Measurements from ENCODE around the gene PCDHB4.
"Not testable (repeated sequence)": the region's sequence is repeated elsewhere in the genome, so short reads cannot be mapped to it uniquely, and the experiment has no call there.

The PCDHB4 gene

DNA sequence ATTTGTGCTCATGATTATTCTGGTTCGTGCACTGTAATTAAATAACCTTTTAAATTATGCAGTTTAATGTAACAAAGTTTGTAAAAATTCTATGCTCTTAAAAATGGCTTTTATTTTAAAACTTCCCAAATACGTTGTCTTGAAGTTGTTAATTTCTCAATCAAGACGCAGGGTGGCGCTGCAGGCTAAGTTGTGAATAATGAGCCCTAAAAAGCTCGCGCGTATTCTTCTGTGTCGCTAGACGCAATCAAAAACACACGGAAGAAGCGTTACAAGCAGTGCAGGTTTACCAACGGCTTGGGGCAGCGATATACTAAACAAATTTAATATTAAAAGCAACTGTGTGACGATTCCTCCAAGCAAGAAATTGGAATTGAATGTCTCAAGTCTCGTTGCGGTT is at the start of gene PCDHB4:
TSS of gene PCDHB4 (plus strand) at position 256 of the 400 bp plus-strand sequence. CDS start 181 bp downstream, outside the sequence.
- DNase-seq = no peak

DNA sequence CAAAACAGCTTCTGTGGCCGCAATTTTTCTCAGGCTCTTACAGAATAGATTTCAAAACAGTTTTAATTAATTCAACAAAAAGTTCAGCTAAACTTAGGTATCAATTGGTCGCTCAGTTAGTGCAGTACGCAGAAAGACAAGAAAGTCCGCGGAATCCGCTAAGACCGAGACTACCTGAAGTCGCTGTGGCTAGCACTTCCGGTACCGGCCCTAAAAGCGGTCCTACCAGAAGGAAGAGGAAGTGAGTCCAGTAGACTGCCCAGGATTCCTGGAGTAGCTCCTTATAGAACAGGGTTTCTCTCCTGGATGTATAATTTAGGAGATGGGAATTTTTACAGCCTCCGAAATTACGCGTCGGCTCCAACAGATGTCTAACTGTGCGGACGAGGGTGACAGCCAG is 43.8 kb upstream of the PCDHB4 start:
- no peak for DNase-seq

DNA sequence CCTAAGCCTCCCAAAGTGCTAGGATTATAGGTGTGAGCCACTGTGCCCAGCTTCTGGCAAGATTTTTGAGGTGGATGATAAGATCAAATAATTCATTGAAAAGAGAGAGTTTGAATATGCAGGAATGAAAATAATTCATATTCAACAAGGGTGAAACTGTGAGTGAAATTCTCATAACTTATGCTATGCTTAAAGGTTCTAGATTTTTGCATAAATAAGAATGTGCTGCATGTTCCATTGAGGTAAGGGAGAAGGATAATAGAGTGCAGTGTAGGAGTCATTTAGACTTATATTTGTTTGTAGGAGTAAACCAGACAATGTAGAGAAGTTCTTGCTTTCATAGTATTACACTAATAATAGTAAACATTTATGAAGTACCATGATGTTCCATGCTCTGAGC is 39.4 kb upstream of the PCDHB4 start:
- DNase-seq = no peak

DNA sequence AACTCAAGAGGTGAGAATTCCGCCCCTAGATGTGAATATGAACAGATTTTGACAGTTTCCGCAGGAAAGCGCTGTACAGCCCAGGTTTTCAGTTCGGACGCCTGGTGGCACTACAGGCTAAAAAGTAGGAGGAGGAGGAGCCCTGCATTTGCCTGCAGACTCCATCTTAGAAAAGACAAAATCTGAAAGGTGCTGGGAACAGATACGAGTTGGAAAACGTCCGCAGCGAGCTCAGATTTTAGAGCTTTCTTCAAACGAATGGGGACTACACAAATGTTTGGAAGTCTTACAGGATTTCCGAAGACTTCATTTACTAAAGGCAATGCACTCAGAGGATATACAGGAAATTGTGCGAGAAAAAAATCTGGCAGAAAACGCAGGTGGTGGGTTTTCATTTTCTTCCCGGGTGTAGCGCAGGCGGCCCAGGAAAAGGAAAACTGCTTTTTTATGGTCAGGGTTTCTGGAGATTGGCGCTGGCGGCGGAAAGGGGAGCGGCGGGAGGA is 37.1 kb upstream of the PCDHB4 start:
- DNase-seq = no peak

DNA sequence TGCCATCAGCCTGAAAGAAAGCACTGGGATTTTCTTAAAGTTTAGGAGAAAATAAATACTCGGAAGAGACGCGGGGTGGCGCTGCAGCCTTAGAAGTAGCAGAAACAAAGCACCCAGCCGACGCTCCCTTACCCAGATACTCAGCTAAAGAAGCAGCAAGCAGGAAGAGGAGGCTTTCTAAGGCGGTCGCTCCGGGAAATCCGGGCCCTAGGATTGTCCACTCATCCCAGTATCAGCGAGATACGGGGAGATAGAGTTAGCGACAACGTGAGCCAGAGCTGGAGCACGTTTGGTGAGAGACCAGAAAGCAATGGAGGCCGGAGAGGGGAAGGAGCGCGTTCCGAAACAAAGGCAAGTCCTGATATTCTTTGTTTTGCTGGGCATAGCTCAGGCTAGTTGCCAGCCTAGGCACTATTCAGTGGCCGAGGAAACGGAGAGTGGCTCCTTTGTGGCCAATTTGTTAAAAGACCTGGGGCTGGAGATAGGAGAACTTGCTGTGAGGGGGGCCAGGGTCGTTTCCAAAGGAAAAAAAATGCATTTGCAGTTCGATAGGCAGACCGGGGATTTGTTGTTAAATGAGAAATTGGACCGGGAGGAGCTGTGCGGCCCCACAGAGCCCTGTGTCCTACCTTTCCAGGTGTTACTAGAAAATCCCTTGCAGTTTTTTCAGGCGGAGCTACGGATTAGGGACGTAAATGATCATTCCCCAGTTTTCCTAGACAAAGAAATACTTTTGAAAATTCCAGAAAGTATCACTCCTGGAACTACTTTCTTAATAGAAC is 26.9 kb upstream of the PCDHB4 start, which contains the start of gene PCDHB2:
TSS of gene PCDHB2 (plus strand) at position 135 of the 782 bp plus-strand sequence. CDS start at position 311, 176 bp downstream.
- peak; percentile 50 for DNase-seq

DNA sequence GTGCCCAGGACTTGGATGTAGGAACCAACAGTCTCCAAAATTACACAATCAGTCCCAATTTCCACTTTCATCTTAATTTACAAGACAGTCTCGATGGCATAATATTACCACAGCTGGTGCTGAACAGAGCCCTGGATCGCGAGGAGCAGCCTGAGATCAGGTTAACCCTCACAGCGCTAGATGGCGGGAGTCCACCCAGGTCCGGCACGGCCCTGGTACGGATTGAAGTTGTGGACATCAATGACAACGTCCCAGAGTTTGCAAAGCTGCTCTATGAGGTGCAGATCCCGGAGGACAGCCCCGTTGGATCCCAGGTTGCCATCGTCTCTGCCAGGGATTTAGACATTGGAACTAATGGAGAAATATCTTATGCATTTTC is 26.4 kb upstream of the PCDHB4 start:
- no peak for DNase-seq

DNA sequence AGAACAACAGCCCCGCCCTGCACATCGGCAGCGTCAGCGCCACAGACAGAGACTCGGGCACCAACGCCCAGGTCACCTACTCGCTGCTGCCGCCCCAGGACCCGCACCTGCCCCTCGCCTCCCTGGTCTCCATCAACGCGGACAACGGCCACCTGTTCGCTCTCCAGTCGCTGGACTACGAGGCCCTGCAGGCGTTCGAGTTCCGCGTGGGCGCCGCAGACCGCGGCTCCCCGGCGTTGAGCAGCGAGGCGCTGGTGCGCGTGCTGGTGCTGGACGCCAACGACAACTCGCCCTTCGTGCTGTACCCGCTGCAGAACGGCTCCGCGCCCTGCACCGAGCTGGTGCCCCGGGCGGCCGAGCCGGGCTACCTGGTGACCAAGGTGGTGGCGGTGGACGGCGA is 25.4 kb upstream of the PCDHB4 start:
- not testable (repeated sequence) for DNase-seq

DNA sequence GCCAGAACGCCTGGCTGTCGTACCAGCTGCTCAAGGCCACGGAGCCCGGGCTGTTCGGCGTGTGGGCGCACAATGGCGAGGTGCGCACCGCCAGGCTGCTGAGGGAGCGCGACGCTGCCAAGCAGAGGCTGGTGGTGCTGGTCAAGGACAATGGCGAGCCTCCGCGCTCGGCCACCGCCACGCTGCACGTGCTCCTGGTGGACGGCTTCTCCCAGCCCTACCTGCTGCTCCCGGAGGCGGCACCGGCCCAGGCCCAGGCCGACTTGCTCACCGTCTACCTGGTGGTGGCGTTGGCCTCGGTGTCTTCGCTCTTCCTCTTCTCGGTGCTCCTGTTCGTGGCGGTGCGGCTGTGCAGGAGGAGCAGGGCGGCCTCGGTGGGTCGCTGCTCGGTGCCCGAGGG is 25.0 kb upstream of the PCDHB4 start:
- not testable (repeated sequence) for DNase-seq

DNA sequence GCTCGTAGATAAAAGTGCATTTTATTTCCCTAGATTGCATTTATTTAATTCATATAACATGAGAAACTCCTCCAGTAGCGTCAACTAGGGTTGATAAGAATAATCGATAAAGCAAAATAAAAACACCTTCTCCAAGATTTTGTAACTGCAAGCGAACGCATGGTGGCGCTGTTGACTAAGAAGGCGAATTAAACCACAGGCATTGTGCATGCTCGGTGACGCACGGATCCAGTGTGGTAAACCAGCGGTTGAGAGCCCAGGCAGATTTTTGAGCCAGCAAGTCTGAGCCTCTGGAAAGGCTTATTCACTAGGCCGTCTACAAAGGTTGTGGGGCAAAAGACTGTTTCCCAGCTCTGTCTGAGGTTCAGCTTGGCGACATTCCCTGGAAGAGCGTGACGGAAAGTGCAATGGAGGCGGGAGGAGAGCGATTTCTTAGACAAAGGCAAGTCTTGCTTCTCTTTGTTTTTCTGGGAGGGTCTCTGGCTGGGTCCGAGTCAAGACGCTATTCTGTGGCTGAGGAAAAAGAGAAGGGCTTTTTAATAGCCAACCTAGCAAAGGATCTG is 21.3 kb upstream of the PCDHB4 start, which contains the start of gene PCDHB3:
TSS of gene PCDHB3 (plus strand) at position 231 of the 563 bp plus-strand sequence. CDS start at position 408, 177 bp downstream.
- no peak for DNase-seq

DNA sequence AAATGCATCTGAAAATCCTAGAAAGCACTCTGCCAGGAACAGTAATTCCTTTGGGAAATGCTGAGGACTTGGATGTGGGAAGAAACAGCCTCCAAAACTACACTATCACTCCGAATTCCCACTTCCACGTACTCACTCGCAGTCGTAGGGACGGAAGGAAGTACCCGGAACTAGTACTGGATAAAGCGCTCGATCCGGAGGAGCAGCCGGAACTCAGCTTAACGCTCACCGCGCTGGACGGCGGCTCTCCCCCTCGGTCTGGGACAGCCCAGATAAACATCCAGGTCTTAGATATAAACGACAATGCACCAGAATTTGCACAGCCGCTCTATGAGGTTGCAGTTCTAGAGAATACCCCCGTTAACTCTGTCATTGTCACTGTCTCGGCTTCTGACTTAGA is 20.6 kb upstream of the PCDHB4 start:
- no peak for DNase-seq

DNA sequence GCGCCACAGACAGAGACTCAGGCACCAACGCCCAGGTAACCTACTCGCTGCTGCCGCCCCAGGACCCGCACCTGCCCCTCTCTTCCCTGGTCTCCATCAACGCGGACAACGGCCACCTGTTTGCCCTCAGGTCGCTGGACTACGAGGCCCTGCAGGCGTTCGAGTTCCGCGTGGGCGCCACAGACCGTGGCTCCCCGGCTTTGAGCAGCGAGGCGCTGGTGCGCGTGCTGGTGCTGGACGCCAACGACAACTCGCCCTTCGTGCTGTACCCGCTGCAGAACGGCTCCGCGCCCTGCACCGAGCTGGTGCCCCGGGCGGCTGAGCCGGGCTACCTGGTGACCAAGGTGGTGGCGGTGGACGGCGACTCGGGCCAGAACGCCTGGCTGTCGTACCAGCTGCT is 19.5 kb upstream of the PCDHB4 start:
- DNase-seq = not testable (repeated sequence)

DNA sequence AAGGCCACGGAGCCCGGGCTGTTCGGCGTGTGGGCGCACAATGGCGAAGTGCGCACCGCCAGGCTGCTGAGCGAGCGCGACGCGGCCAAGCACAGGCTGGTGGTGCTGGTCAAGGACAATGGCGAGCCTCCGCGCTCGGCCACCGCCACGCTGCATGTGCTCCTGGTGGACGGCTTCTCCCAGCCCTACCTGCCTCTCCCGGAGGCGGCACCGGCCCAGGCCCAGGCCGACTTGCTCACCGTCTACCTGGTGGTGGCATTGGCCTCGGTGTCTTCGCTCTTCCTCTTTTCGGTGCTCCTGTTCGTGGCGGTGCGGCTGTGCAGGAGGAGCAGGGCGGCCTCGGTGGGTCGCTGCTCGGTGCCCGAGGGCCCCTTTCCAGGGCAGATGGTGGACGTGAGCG is 19.1 kb upstream of the PCDHB4 start:
- not testable (repeated sequence) for DNase-seq

DNA sequence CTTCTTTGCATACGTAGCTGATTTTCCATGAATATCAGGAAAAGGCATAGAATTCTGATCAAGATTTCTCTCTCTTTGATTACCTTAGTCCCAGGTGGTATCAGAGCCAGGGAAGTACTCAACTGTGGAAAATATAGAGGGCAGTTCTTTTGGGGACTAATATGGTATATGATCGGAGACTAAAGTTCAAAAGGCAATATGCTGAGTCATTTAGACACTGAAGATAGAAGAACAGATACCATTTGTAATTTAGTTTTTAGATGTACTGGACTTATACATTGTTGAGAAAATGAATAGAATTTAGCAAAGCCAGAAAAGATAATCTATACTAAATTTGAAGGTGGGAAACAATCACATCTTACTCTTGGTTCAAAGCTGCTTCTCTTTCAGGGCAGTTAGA is 16.3 kb upstream of the PCDHB4 start:
- DNase-seq = no peak

DNA sequence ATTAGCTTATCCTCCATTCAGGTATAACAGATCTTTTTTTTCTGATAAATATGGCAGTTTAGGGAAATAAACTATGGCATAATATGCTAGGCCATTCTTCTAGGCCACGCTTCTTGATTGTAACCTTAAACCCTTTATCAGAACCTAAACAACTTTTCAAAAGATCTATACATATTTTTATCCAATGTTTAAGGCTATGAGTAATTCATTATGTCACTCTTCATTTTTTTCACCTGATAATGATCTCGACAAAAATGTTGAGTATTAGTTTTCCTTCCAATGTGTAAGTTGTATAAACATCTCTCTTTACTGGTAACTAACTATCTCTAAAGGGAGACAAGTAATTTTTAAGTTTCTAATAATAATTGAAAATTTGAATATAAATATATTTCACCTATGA is 2.4 kb upstream of the PCDHB4 start:
- DNase-seq = no peak

DNA sequence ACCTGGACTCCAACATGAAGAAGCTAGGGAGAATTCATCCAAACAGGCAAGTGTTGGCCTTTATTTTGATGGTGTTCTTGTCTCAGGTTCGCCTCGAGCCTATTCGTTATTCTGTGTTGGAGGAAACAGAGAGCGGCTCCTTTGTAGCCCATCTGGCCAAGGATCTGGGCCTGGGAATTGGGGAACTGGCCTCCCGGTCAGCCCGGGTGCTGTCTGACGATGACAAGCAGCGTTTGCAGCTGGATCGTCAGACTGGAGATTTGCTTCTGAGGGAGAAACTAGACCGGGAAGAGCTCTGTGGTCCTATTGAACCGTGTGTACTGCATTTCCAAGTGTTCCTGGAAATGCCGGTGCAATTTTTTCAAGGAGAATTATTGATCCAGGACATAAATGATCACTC is 367 bp downstream of the PCDHB4 start:
- no peak for DNase-seq

DNA sequence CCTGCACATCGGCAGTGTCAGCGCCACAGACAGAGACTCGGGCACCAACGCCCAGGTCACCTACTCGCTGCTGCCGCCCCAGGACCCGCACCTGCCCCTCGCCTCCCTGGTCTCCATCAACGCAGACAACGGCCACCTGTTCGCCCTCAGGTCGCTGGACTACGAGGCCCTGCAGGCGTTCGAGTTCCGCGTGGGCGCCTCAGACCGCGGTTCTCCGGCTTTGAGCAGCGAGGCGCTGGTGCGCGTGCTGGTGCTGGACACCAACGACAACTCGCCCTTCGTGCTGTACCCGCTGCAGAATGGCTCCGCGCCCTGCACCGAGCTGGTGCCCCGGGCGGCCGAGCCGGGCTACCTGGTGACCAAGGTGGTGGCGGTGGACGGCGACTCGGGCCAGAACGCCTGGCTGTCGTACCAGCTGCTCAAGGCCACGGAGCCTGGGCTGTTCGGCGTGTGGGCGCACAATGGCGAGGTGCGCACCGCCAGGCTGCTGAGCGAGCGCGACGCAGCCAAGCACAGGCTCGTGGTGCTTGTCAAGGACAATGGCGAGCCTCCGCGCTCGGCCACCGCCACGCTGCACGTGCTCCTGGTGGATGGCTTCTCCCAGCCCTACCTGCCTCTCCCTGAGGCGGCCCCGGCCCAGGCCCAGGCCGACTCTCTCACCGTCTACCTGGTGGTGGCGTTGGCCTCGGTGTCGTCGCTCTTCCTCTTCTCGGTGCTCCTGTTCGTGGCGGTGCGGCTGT is 1.9 kb downstream of the PCDHB4 start:
- DNase-seq = not testable (repeated sequence)

DNA sequence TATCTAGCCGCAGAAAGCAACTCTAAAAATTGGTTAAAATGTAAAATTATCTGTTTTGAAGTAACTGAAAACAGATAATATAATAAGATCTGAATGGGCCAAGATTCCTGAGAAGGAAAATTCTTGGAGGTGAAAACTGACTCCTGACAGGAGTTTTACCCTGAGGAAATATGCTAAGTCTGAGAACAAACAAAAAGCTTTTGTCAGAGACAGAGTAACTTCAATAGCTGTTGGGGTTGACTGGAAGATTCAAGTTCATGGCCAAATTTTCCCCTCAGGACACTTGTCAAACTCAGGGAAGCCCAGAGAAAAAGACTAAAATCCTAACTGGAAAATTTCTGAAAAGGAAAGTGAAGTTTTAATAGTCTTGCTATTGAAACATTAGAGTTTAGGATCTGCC is 5.7 kb downstream of the PCDHB4 start:
- no peak for DNase-seq

DNA sequence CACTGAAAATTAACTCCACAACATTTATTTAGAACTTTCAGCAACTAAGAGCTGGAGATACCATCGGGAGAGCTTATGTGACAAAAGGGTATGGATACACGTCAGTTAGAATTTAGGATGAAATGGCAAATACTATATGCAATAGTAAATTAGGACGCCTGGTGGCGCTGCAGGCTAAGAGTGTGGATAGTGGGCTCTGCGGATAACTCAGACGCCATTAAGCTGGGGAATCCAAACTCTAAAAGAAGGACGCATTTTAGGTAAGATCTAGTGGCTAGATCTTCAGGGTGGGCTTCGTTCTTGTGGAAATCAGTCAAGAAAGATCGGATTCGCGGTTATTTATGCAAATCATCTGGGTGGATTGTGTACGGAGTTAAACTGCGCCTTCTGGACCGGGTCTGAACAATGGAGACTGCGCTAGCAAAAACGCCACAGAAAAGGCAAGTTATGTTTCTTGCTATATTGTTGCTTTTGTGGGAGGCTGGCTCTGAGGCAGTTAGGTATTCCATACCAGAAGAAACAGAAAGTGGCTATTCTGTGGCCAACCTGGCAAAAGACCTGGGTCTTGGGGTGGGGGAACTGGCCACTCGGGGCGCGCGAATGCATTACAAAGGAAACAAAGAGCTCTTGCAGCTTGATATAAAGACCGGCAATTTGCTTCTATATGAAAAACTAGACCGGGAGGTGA is 13.6 kb downstream of the PCDHB4 start, which contains the start of gene PCDHB5:
TSS of gene PCDHB5 (plus strand) at position 177 of the 688 bp plus-strand sequence. CDS start at position 406, 229 bp downstream.
- no peak for DNase-seq

DNA sequence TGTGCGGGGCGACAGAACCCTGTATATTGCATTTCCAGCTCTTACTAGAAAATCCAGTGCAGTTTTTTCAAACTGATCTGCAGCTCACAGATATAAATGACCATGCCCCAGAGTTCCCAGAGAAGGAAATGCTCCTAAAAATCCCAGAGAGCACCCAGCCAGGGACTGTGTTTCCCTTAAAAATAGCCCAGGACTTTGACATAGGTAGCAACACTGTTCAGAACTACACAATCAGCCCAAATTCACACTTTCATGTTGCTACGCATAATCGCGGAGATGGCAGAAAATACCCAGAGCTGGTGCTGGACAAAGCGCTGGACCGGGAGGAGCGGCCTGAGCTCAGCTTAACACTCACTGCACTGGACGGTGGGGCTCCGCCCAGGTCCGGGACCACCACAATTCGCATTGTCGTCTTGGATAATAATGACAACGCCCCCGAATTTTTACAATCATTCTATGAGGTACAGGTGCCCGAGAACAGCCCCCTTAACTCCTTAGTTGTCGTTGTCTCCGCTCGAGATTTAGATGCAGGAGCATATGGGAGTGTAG is 14.2 kb downstream of the PCDHB4 start:
- no peak for DNase-seq

DNA sequence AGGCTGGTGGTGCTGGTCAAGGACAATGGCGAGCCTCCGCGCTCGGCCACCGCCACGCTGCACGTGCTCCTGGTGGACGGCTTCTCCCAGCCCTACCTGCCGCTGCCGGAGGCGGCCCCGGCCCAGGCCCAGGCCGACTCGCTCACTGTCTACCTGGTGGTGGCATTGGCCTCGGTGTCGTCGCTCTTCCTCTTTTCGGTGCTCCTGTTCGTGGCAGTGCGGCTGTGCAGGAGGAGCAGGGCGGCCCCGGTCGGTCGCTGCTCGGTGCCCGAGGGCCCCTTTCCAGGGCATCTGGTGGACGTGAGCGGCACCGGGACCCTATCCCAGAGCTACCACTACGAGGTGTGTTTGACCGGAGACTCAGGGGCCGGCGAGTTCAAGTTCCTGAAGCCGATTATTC is 15.7 kb downstream of the PCDHB4 start:
- DNase-seq = not testable (repeated sequence)

DNA sequence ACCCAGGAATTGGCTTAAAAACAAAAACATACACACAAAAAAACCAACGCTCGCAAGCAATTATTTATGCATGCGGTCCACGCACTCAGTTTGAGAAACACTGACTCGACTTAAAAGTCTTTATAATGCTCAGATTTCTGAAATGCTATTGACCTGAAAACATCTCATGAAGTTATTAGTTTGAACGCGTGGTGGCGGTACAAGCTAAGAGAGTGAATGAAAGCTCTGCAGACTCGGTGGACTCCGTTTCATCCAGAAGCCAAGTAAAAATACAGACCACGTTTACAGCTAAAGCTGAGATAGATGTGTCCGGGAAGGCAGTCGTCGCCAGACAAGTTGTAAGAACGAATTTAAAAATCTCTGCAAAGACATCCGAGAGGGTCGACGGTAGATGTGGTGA is 28.2 kb downstream of the PCDHB4 start, which contains the start of gene PCDHB6:
TSS of gene PCDHB6 (plus strand) at position 246 of the 400 bp plus-strand sequence. CDS start 201 bp downstream, outside the sequence.
- DNase-seq = no peak
